Panc1 (cell line): Measurements from ENCODE around the gene TIGIT. TPM values are rescaled to one million over a fixed set of nuclear protein-coding genes. Genes with fewer than 3 reads are reported as not detected.

Source experiments
- ATAC-seq: fragments of 200-7000 bp; cut with Tn5 transposase; 2 replicates; pipeline ENCODE4 v1.9.1; 2020; ENCODE audit warnings: mild to moderate bottlenecking, moderate library complexity
- BruUV-seq: library from RNA; stranded (reverse); fragments of 400-500 nt; replicated peaks from 2 replicates; lab custom pipeline; 2021; lab: Mats Ljungman, UMichigan
- CTCF ChIA-PET: fragments of 300-600 bp; sonication (Branson Sonifier 250); formaldehyde crosslinking; loops from one replicate; lab custom pipeline; 2022; ENCODE audit warnings: antibody characterized with exemption; lab: Charles Lee
- POLR2A ChIA-PET: fragments of 300-600 bp; sonication (Branson Sonifier 250); formaldehyde crosslinking; loops from one replicate; lab custom pipeline; 2022; ENCODE audit warnings: antibody characterized with exemption; lab: Charles Lee
- DNase-seq: peaks from one replicate; pipeline ENCODE4 v3.0.0-alpha.2; 2010; ENCODE audit warnings: low read depth, low spot score
- H3K27ac ChIP-seq: 2 replicates; pipeline ENCODE4 v1.5.1; 2011; ENCODE audit warnings: mild to moderate bottlenecking, low read length, inconsistent platforms
- H3K27me3 ChIP-seq: fragments of 200-500 bp; sonication (Bioruptor generic); 2 replicates; pipeline ENCODE4 v1.6.0; 2014; ENCODE audit warnings: low read length, inconsistent platforms; ENCODE audit not compliant: control insufficient read depth, insufficient read depth
- H3K36me3 ChIP-seq: fragments of 200-500 bp; sonication (Bioruptor generic); 2 replicates; pipeline ENCODE4 v1.5.1; 2014; ENCODE audit warnings: inconsistent platforms, mild to moderate bottlenecking, low read length, moderate library complexity; ENCODE audit not compliant: control insufficient read depth, insufficient read depth
- H3K4me1 ChIP-seq: 2 replicates; pipeline ENCODE4 v1.5.1; 2011; ENCODE audit warnings: inconsistent platforms, mild to moderate bottlenecking, low read length, moderate library complexity; ENCODE audit not compliant: control insufficient read depth, insufficient read depth
- H3K4me3 ChIP-seq, 2 experiments: 2 replicates each; pipeline ENCODE4 v1.5.1; 2011 to 2012; ENCODE audit warnings: low read depth in 2 of 2, low read length in 2 of 2, mild to moderate bottlenecking in 2 of 2, inconsistent platforms in 1 of 2, moderate library complexity in 1 of 2
- H3K9me3 ChIP-seq: fragments of 200-500 bp; sonication (Bioruptor generic); 2 replicates; pipeline ENCODE4 v1.5.1; 2014; ENCODE audit warnings: low read depth, mild to moderate bottlenecking, inconsistent platforms, low read length, moderate library complexity; ENCODE audit not compliant: control insufficient read depth, insufficient read depth
- POLR2AphosphoS5 ChIP-seq: IDR thresholded peaks from 2 replicates; pipeline ENCODE4 v1.6.1; 2012; ENCODE audit warnings: mild to moderate bottlenecking, low read depth, low read length, moderate library complexity
- SIN3A ChIP-seq: IDR thresholded peaks from 2 replicates; pipeline ENCODE4 v1.6.1; 2012; ENCODE audit warnings: low read depth, mild to moderate bottlenecking, low read length, moderate library complexity, borderline replicate concordance; ENCODE audit not compliant: insufficient read depth
- TCF7L2 ChIP-seq: IDR thresholded peaks from 2 replicates; pipeline ENCODE4 v1.6.1; 2011; ENCODE audit warnings: mild to moderate bottlenecking, low read depth, low read length, inconsistent platforms
- in situ Hi-C: cut with HindIII; loops from 2 replicates; pipeline ENCODE4 v1.10.0; 2016; ENCODE audit warnings: low sequenced_read_pairs, low pct_unique_long_range_greater_than_20kb
- intact Hi-C: fragments of 100-400 bp; cut with micrococcal nuclease; formaldehyde crosslinking; loops from one replicate; pipeline ENCODE4 v1.10.0; 2022; ENCODE audit not compliant: unreplicated experiment
- total RNA-seq: library from RNA; stranded (reverse); gene quantifications from one replicate; pipeline ENCODE4 v1.2.1, GENCODE V29; 2021; ENCODE audit not compliant: unreplicated experiment
- TF ChIP-seq, protein P1 (sequence below), 2 experiments: IDR thresholded peaks; 2 replicates each; pipeline ENCODE4 v1.6.1; 2011 to 2012; ENCODE audit warnings: low read depth in 2 of 2, control low read depth in 1 of 2, low read length in 1 of 2, mild to moderate bottlenecking in 1 of 2, moderate library complexity in 1 of 2; ENCODE audit not compliant: insufficient read depth in 1 of 2
- TF ChIP-seq, protein P2 (sequence below): fragments of 450-650 bp; IDR thresholded peaks from 2 replicates; pipeline ENCODE4 v1.5.1; 2017; ENCODE audit warnings: mild to moderate bottlenecking

Gene TIGIT
- total RNA-seq, 1 experiment from 2014 or later: not detected

DNA sequence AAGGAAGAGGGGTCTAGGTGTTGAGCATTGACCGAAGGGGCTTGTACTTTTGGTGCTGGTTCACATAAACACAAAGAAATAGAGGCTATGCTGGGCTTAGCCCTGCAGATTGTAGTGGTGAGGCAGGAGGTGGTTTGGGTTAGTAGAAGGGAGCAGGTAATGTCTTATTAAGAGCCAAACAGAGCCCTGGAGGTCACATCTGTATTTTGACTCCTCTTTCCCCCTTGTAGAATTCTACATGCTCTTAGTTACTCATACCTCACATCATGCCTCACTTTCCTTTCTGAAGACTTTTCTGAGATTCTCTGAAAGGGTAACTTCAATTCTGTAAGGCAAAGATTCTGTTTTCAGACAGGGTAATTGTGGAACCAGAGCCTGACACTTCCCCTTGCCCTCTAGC lies 40.3 kb upstream of the TIGIT start:
- no TSS peak for BruUV-seq
- no peaks in the 10 kb centered on the region for H3K9me3 ChIP-seq
- H3K27ac ChIP-seq: no peak overlapping the region
- H3K4me1 ChIP-seq: no peaks in the 10 kb centered on the region
- ChIA-PET CTCF (no interaction called here), POLR2A (no interaction called here)
- no peaks in the 10 kb centered on the region for H3K36me3 ChIP-seq
- TF ChIP-seq, protein P1, sequence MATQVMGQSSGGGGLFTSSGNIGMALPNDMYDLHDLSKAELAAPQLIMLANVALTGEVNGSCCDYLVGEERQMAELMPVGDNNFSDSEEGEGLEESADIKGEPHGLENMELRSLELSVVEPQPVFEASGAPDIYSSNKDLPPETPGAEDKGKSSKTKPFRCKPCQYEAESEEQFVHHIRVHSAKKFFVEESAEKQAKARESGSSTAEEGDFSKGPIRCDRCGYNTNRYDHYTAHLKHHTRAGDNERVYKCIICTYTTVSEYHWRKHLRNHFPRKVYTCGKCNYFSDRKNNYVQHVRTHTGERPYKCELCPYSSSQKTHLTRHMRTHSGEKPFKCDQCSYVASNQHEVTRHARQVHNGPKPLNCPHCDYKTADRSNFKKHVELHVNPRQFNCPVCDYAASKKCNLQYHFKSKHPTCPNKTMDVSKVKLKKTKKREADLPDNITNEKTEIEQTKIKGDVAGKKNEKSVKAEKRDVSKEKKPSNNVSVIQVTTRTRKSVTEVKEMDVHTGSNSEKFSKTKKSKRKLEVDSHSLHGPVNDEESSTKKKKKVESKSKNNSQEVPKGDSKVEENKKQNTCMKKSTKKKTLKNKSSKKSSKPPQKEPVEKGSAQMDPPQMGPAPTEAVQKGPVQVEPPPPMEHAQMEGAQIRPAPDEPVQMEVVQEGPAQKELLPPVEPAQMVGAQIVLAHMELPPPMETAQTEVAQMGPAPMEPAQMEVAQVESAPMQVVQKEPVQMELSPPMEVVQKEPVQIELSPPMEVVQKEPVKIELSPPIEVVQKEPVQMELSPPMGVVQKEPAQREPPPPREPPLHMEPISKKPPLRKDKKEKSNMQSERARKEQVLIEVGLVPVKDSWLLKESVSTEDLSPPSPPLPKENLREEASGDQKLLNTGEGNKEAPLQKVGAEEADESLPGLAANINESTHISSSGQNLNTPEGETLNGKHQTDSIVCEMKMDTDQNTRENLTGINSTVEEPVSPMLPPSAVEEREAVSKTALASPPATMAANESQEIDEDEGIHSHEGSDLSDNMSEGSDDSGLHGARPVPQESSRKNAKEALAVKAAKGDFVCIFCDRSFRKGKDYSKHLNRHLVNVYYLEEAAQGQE (IDR thresholded peaks at IDR 0.05; ENCODE audit: insufficient read depth in 1 of 2, low read depth in 2 of 2, low read length in 1 of 2): no peak
- TF ChIP-seq SIN3A (no peak), TCF7L2 (no peak), POLR2AphosphoS5 (no peak)
- TF ChIP-seq, protein P2, sequence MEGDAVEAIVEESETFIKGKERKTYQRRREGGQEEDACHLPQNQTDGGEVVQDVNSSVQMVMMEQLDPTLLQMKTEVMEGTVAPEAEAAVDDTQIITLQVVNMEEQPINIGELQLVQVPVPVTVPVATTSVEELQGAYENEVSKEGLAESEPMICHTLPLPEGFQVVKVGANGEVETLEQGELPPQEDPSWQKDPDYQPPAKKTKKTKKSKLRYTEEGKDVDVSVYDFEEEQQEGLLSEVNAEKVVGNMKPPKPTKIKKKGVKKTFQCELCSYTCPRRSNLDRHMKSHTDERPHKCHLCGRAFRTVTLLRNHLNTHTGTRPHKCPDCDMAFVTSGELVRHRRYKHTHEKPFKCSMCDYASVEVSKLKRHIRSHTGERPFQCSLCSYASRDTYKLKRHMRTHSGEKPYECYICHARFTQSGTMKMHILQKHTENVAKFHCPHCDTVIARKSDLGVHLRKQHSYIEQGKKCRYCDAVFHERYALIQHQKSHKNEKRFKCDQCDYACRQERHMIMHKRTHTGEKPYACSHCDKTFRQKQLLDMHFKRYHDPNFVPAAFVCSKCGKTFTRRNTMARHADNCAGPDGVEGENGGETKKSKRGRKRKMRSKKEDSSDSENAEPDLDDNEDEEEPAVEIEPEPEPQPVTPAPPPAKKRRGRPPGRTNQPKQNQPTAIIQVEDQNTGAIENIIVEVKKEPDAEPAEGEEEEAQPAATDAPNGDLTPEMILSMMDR: no peak
- H3K4me3 ChIP-seq: no peak overlapping the region
- no peaks in the 10 kb centered on the region for H3K27me3 ChIP-seq
- DNase-seq (no peak), ATAC-seq (no peak)
- in situ Hi-C loops: no loop called here
- intact Hi-C loops: no loop called here

DNA sequence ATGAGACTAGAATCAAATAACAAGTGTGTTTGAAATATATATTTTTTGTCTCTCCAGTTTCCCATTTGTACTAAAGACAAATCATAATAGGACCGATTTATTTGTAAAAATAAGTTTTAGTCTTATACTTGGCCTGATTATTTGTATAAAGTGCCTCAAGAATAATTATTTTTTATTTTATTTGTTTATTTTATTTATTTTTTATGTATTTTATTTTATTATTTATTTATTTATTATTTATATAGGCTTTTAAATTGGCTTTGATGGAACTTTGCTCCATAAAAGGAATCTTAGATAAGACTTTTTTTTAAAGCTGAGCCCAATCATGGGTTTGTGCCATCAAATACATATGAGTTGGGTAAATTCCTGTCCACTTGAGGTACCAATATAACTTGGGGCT lies 34.3 kb upstream of the TIGIT start:
- H3K27me3 ChIP-seq: no peaks in the 10 kb centered on the region
- CTCF ChIA-PET: no interaction called here
- no peaks in the 10 kb centered on the region for H3K4me1 ChIP-seq
- H3K9me3 ChIP-seq: no peaks in the 10 kb centered on the region
- no peak for DNase-seq
- POLR2A ChIA-PET: no interaction called here
- H3K4me3 ChIP-seq: no peak overlapping the region
- ATAC-seq: no peak
- in situ Hi-C loops (no loop called here), intact Hi-C loops (no loop called here)
- no TSS peak for BruUV-seq
- H3K36me3 ChIP-seq: no peaks in the 10 kb centered on the region
- H3K27ac ChIP-seq: no peak overlapping the region
- no peak for TF ChIP-seq SIN3A
- TF ChIP-seq, protein P2: no peak
- TF ChIP-seq TCF7L2: no peak
- TF ChIP-seq, protein P1 (IDR thresholded peaks at IDR 0.05; ENCODE audit: insufficient read depth in 1 of 2, low read depth in 2 of 2, low read length in 1 of 2): no peak
- TF ChIP-seq POLR2AphosphoS5: no peak
